ENCODE measurements around the gene MUC2. TPM values are rescaled to one million over a fixed set of nuclear protein-coding genes. Genes with fewer than 3 reads are reported as not detected.

MUC2 gene
- total and polyA plus RNA-seq, 2 donors (not counting 1 experiment from before 2014, with no cell fraction given), result not detected

DNA sequence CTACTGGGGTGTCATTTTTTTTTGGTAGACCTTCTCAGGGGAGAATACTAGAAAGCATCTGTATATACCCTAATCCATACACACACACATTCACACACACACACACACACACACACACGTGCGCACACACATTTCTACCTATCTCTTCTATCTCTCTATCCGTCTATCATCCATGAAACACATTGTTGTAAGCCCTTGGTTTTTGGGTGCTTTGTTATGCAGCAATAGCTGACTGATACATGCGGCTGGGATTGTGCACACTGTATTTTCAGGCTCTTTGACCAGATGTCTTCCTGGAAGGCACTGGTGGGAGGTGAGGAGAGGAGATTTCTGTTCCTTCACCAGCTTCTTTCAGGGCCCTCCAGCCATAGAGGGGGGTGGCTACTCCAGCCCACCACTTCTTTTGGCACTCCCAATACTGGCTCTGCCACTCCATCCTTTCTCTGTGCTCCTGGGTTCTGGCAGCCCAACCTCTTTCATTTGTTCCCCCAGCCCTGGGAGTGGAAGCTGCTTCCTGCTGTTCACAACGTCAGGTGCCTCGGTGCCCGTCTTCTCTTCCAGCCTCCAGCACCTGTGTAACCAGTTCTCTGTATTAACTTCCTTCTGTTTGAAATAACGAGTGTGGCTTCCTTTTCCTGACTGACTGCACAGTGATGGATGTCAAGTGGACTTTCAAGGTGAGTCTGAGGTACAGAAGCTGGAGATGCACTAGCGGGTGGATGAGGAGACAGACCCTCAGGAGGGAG is 12.4 kb upstream of the MUC2 start:
- peaks cover 29% of the 10 kb centered on the region for H3K27me3 Mint-ChIP-seq
- no peak overlapping the region for H3K4me3 Mint-ChIP-seq
- Histone ChIP-seq H3K79me2 (ENCODE audit: control insufficient read depth, insufficient read depth, low read length) (no peaks in the 10 kb centered on the region), H3K4me1 (ENCODE audit: control insufficient read depth in 2 of 2, insufficient read depth in 2 of 2, low read length in 2 of 2) (no peaks in the 10 kb centered on the region), H2AFZ (ENCODE audit: insufficient read depth, low read depth, low read length, poor library complexity, severe bottlenecking) (no peak overlapping the region), H3K27ac (ENCODE audit: low read length in 2 of 2) (no peak overlapping the region), H3K9me3 (ENCODE audit: control extremely low read depth in 1 of 3, control insufficient read depth in 2 of 3, insufficient read depth in 1 of 3, low read length in 2 of 3) (peaks cover 0 to 7% (median 2%) of the 10 kb centered on the region in 3 donors), H3K27me3 (replicated peaks in 1 of 4; ENCODE audit: control extremely low read depth in 1 of 4, control insufficient read depth in 3 of 4, insufficient read depth in 4 of 4, low read length in 3 of 4) (no peaks in the 10 kb centered on the region), H3K4me2 (replicated peaks; ENCODE audit: low read depth, low read length, poor library complexity, severe bottlenecking) (no peak overlapping the region), H3K36me3 (replicated peaks in 1 of 2; ENCODE audit: control extremely low read depth in 1 of 2, control insufficient read depth in 1 of 2, extremely low read depth in 1 of 2, insufficient read depth in 2 of 2, low read length in 1 of 2) (no peaks in the 10 kb centered on the region), H3K9ac (ENCODE audit: low read length) (no peak overlapping the region), H4K20me1 (ENCODE audit: control insufficient read depth, insufficient read depth, low read length, poor library complexity, severe bottlenecking) (no peaks in the 10 kb centered on the region), H3K4me3 (ENCODE audit: control extremely low read depth in 1 of 5, extremely low read depth in 1 of 5, insufficient read depth in 1 of 5, low read depth in 2 of 5, low read length in 4 of 5) (no peak overlapping the region)
- H3K27ac Mint-ChIP-seq, result no peak overlapping the region
- TF ChIP-seq, protein P1, sequence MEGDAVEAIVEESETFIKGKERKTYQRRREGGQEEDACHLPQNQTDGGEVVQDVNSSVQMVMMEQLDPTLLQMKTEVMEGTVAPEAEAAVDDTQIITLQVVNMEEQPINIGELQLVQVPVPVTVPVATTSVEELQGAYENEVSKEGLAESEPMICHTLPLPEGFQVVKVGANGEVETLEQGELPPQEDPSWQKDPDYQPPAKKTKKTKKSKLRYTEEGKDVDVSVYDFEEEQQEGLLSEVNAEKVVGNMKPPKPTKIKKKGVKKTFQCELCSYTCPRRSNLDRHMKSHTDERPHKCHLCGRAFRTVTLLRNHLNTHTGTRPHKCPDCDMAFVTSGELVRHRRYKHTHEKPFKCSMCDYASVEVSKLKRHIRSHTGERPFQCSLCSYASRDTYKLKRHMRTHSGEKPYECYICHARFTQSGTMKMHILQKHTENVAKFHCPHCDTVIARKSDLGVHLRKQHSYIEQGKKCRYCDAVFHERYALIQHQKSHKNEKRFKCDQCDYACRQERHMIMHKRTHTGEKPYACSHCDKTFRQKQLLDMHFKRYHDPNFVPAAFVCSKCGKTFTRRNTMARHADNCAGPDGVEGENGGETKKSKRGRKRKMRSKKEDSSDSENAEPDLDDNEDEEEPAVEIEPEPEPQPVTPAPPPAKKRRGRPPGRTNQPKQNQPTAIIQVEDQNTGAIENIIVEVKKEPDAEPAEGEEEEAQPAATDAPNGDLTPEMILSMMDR (IDR thresholded peaks at IDR 0.05), result no peak
- no peak for TF ChIP-seq EZH2 (IDR thresholded peaks at IDR 0.05; ENCODE audit: borderline replicate concordance, insufficient read depth, low read depth, low read length, poor library complexity, severe bottlenecking)
- CTCF ChIA-PET, result no interaction called here
- ATAC-seq (ENCODE audit: low read depth), result no peak
- DNase-seq, result no peak
- POLR2A ChIA-PET, result no interaction called here
- no peaks in the 10 kb centered on the region for H3K4me1 Mint-ChIP-seq
- intact Hi-C loops (cut with micrococcal nuclease), result no loop called here
- H3K9me3 Mint-ChIP-seq (ENCODE audit: insufficient read depth), result no peaks in the 10 kb centered on the region
- 67% methylated on average over 3 of the region's 9 CpGs for WGBS (ENCODE audit: insufficient coverage)

DNA sequence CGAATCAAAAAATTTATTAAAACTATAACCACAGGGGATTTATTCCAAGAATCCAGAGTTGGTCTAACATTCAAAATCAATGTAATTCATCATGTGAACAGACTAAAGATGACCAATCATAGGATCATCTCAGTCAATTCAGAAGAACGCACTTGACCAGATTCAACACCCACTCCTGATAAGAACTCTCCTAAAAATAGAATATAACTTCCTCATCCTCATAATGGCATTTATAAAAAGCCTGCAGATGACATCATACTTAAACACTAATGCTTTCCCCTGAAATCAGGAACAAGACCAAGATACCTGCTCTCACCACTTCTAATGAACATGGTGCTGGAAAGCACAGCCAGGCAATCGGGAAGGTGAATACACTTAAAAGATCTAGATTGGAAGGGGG is 10.5 kb upstream of the MUC2 start:
- no peak overlapping the region for H3K4me3 Mint-ChIP-seq

More for the DNA sequence above, 10.5 kb upstream of the MUC2 start:
- 54% methylated on average over 3 of the region's 3 CpGs for WGBS (ENCODE audit: insufficient coverage)
- ATAC-seq (ENCODE audit: low read depth) (no peak), DNase-seq (no peak)
- POLR2A ChIA-PET, result no interaction called here
- no peaks in the 10 kb centered on the region for H3K27me3 ChIP-seq (replicated peaks in 1 of 4; ENCODE audit: control extremely low read depth in 1 of 4, control insufficient read depth in 3 of 4, insufficient read depth in 4 of 4, low read length in 3 of 4)
- no peak overlapping the region for H3K27ac ChIP-seq (ENCODE audit: low read length in 2 of 2)
- H3K27me3 Mint-ChIP-seq, result peaks cover 25% of the 10 kb centered on the region
- H3K9me3 Mint-ChIP-seq (ENCODE audit: insufficient read depth), result no peaks in the 10 kb centered on the region
- no peak overlapping the region for H3K27ac Mint-ChIP-seq
- H2AFZ ChIP-seq (ENCODE audit: insufficient read depth, low read depth, low read length, poor library complexity, severe bottlenecking), result no peak overlapping the region
- no peak for TF ChIP-seq EZH2 (IDR thresholded peaks at IDR 0.05; ENCODE audit: borderline replicate concordance, insufficient read depth, low read depth, low read length, poor library complexity, severe bottlenecking)
- TF ChIP-seq, protein P1 (IDR thresholded peaks at IDR 0.05), result no peak
- intact Hi-C loops (cut with micrococcal nuclease), result no loop called here
- CTCF ChIA-PET, result no interaction called here
- H3K4me1 Mint-ChIP-seq, result no peaks in the 10 kb centered on the region
- H3K79me2 ChIP-seq (ENCODE audit: control insufficient read depth, insufficient read depth, low read length), result no peaks in the 10 kb centered on the region
- no peaks in the 10 kb centered on the region for H4K20me1 ChIP-seq (ENCODE audit: control insufficient read depth, insufficient read depth, low read length, poor library complexity, severe bottlenecking)
- H3K4me2 ChIP-seq (replicated peaks; ENCODE audit: low read depth, low read length, poor library complexity, severe bottlenecking), result no peak overlapping the region
- H3K36me3 ChIP-seq (replicated peaks in 1 of 2; ENCODE audit: control extremely low read depth in 1 of 2, control insufficient read depth in 1 of 2, extremely low read depth in 1 of 2, insufficient read depth in 2 of 2, low read length in 1 of 2), result no peaks in the 10 kb centered on the region
- H3K4me1 ChIP-seq (ENCODE audit: control insufficient read depth in 2 of 2, insufficient read depth in 2 of 2, low read length in 2 of 2), result no peaks in the 10 kb centered on the region
- peaks cover 0 to 7% (median 2%) of the 10 kb centered on the region in 3 donors for H3K9me3 ChIP-seq (ENCODE audit: control extremely low read depth in 1 of 3, control insufficient read depth in 2 of 3, insufficient read depth in 1 of 3, low read length in 2 of 3)
- no peak overlapping the region for H3K9ac ChIP-seq (ENCODE audit: low read length)
- H3K4me3 ChIP-seq (ENCODE audit: control extremely low read depth in 1 of 5, extremely low read depth in 1 of 5, insufficient read depth in 1 of 5, low read depth in 2 of 5, low read length in 4 of 5), result no peak overlapping the region
